NB4 (cell line): Measurements from ENCODE around the gene ALKAL2.

ENCODE experiments used
- DNase-seq: peaks from one replicate; pipeline ENCODE4 v3.0.0; 2010; ENCODE audit warnings: low read depth
- H3K4me3 ChIP-seq: one replicate; pipeline ENCODE4 v1.5.1; 2011; ENCODE audit warnings: mild to moderate bottlenecking, low read depth, low read length, moderate library complexity
- CTCF ChIP-seq: IDR thresholded peaks from one replicate; pipeline ENCODE4 v1.5.1; 2012; ENCODE audit warnings: low read depth, low read length
- MYC ChIP-seq: IDR thresholded peaks from 2 replicates; pipeline ENCODE4 v1.6.1; 2011; ENCODE audit warnings: low read depth, low read length
- POLR2A ChIP-seq: IDR thresholded peaks from 2 replicates; pipeline ENCODE4 v1.6.1; 2011; ENCODE audit warnings: mild to moderate bottlenecking; ENCODE audit not compliant: insufficient read length; ENCODE audit errors: extremely low read depth
- TF ChIP-seq, protein P1 (sequence below): IDR thresholded peaks from 2 replicates; pipeline ENCODE4 v1.6.1; 2011; ENCODE audit warnings: low read depth, low read length

Gene ALKAL2

DNA sequence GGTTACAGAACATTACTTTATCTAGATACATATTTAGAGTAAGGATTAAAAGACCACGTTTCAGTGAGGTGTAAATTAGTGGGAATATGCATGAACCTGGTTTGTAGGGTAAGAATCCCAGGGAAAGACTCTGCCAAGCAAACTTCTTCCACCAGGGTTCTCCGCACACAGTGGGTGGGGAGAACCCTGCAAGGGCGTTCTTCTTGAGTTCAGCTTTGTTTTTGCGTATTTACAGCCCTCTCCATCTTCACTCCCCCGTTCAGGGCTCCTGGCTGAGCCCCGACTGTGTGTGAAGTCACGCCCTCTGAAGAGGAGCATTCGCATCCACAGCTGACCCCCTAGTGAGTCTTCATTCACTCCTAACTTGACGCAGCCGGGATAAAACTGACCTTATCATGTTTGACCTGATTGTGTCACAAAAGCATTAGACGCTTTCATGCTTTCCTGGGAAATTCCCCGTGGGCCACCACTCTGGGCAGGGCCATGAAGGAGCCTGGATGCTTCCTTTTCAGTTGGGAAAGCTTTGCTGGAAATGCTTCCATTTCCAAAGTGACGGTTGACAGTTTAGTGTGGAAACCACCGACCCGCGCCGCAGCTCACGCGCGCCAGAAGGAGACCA is 1.0 kb downstream of the ALKAL2 start:
- no peak for DNase-seq
- TF ChIP-seq MYC: no peak
- TF ChIP-seq CTCF: no peak
- no peak for TF ChIP-seq POLR2A
- TF ChIP-seq, protein P1, sequence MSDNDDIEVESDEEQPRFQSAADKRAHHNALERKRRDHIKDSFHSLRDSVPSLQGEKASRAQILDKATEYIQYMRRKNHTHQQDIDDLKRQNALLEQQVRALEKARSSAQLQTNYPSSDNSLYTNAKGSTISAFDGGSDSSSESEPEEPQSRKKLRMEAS: no peak
- no peak overlapping the region for H3K4me3 ChIP-seq

- no peak overlapping the region for H3K4me3 ChIP-seq
- no peak for DNase-seq
- TF ChIP-seq CTCF: no peak
- TF ChIP-seq, protein P1: no peak
- TF ChIP-seq POLR2A: no peak
- TF ChIP-seq MYC: no peak
Measured at GRCh38 chr2:286035-286434, 1.9 kb downstream of the ALKAL2 start.

DNA sequence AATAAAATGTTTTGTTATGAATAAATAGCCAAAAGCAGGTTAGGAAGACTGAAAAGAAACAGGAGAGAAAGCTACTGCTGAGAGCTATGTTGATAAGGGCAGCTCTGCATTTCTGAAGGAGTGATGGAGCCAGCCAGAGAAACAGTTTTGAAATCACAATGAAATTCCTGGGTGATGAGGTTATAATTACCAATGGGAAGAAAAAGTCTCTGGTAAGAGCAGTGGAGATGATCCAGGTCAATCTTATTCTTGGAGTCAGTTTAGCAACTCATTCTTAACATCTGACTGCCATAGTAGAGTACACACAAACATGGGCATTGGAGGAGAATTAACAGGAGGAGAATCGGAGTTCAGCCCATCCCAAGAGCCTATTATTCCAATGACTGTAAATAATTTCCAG is 2.4 kb downstream of the ALKAL2 start:
- no peak for DNase-seq
- TF ChIP-seq, protein P1: no peak
- TF ChIP-seq POLR2A (no peak), CTCF (no peak), MYC (no peak)
- no peak overlapping the region for H3K4me3 ChIP-seq

GRCh38 chr2:284896-285492 is 2.9 kb downstream of the ALKAL2 start:
- no peak for TF ChIP-seq MYC
- TF ChIP-seq CTCF: no peak
- no peak overlapping the region for H3K4me3 ChIP-seq
- no peak for DNase-seq

- no peak for DNase-seq
- no peak overlapping the region for H3K4me3 ChIP-seq
Measured at GRCh38 chr2:283996-284794, 3.7 kb downstream of the ALKAL2 start.

More at GRCh38 chr2:283996-284794, 3.7 kb downstream of the ALKAL2 start:
- TF ChIP-seq MYC (no peak), CTCF (no peak)
